GM21381 (cell line): ENCODE data around the gene C1QL1.
"Not testable (repeated sequence)": the region's sequence is repeated elsewhere in the genome, so short reads cannot be mapped to it uniquely, and the experiment has no call there.

Experiments
- ATAC-seq: cut with Tn5 transposase; IDR thresholded peaks from one replicate; pipeline ENCODE4 v1.9.1; 2021; ENCODE audit warnings: mild to moderate bottlenecking, moderate library complexity; ENCODE audit not compliant: unreplicated experiment

Gene C1QL1

GRCh38 chr17:44965481-44966234 lies 2.4 kb downstream of the C1QL1 start:
- ATAC-seq = no peak

GRCh38 chr17:44961921-44962350 lies 6.2 kb downstream of the C1QL1 start:
- ATAC-seq = no peak

- ATAC-seq = no peak
Observed at GRCh38 chr17:44960691-44961090, 7.4 kb downstream of the C1QL1 start.

GRCh38 chr17:44959821-44960531 lies 8.1 kb downstream of the C1QL1 start:
- no peak for ATAC-seq

GRCh38 chr17:44956998-44957981 lies 10.8 kb downstream of the C1QL1 start:
- ATAC-seq = no peak

- no peak for ATAC-seq
Observed at GRCh38 chr17:44955674-44956425, 12.3 kb downstream of the C1QL1 start.

GRCh38 chr17:44952946-44953475 lies 15.1 kb downstream of the C1QL1 start:
- ATAC-seq = no peak

- no peak for ATAC-seq
Observed at GRCh38 chr17:44948315-44948795, 19.7 kb downstream of the C1QL1 start.

GRCh38 chr17:44947461-44948314 lies 20.4 kb downstream of the C1QL1 start, which contains the start of gene KIF18B:
Gene KIF18B (minus strand): TSS chr17:44947773. CDS start chr17:44936344, 11,429 bp downstream.
- peak; percentile 91 for ATAC-seq

GRCh38 chr17:44945652-44946051 lies 22.5 kb downstream of the C1QL1 start:
- ATAC-seq = not testable (repeated sequence)

- no peak for ATAC-seq
Observed at GRCh38 chr17:44942456-44942855, 25.6 kb downstream of the C1QL1 start.

GRCh38 chr17:44941712-44942331 lies 26.3 kb downstream of the C1QL1 start:
- no peak for ATAC-seq

GRCh38 chr17:44940768-44941167 lies 27.3 kb downstream of the C1QL1 start:
- ATAC-seq = no peak

- ATAC-seq = no peak
Observed at GRCh38 chr17:44940317-44940716, 27.8 kb downstream of the C1QL1 start.

GRCh38 chr17:44935116-44935515 lies 33.0 kb downstream of the C1QL1 start:
- ATAC-seq = no peak

- no peak for ATAC-seq
Observed at GRCh38 chr17:44934745-44935105, 33.4 kb downstream of the C1QL1 start.

GRCh38 chr17:44933824-44934744 lies 34.0 kb downstream of the C1QL1 start:
- ATAC-seq = no peak

- ATAC-seq = no peak
Observed at GRCh38 chr17:44932787-44933097, 35.4 kb downstream of the C1QL1 start.
